HG03064 (cell line): ENCODE data around the gene ZNF316.
"Not testable (repeated sequence)": the region's sequence is repeated elsewhere in the genome, so short reads cannot be mapped to it uniquely, and the experiment has no call there.

Source experiments
- ATAC-seq: cut with Tn5 transposase; IDR thresholded peaks from one replicate; pipeline ENCODE4 v1.9.1; 2021; ENCODE audit warnings: low read depth; ENCODE audit not compliant: unreplicated experiment

Gene ZNF316

GRCh38 chr7:6646465-6646864, 9.3 kb downstream of the ZNF316 start:
- no peak for ATAC-seq

GRCh38 chr7:6647080-6647479, 10.0 kb downstream of the ZNF316 start:
- no peak for ATAC-seq

- no peak for ATAC-seq
These were observed 10.4 kb downstream of the ZNF316 start for GRCh38 chr7:6647541-6647940.

- no peak for ATAC-seq
These were observed 11.1 kb downstream of the ZNF316 start for GRCh38 chr7:6648066-6648814.

- ATAC-seq, result no peak
These were observed 11.6 kb downstream of the ZNF316 start for GRCh38 chr7:6648815-6649104.

GRCh38 chr7:6649241-6649961, 12.3 kb downstream of the ZNF316 start:
- no peak for ATAC-seq

- ATAC-seq, result no peak
These were observed 13.0 kb downstream of the ZNF316 start for GRCh38 chr7:6650086-6650485.

GRCh38 chr7:6650521-6651011, 13.4 kb downstream of the ZNF316 start:
- ATAC-seq, result no peak

- no peak for ATAC-seq
These were observed 14.8 kb downstream of the ZNF316 start for GRCh38 chr7:6651851-6652445.

GRCh38 chr7:6652446-6653011, 15.4 kb downstream of the ZNF316 start:
- no peak for ATAC-seq

GRCh38 chr7:6653071-6654003, 16.2 kb downstream of the ZNF316 start:
- no peak for ATAC-seq

- ATAC-seq, result no peak
These were observed 17.2 kb downstream of the ZNF316 start for GRCh38 chr7:6654113-6654841.

GRCh38 chr7:6654842-6655610, 17.9 kb downstream of the ZNF316 start:
- no peak for ATAC-seq

GRCh38 chr7:6655636-6656385, 18.7 kb downstream of the ZNF316 start:
- ATAC-seq, result no peak

- no peak for ATAC-seq
These were observed 19.3 kb downstream of the ZNF316 start for GRCh38 chr7:6656413-6656812.

GRCh38 chr7:6658618-6659345, 21.7 kb downstream of the ZNF316 start:
- no peak for ATAC-seq

- ATAC-seq, result not testable (repeated sequence)
These were observed 33.7 kb downstream of the ZNF316 start for GRCh38 chr7:6670851-6671250.
